ENCODE data around the gene TTLL11. TPM values are rescaled to one million over a fixed set of nuclear protein-coding genes. Genes with fewer than 3 reads are reported as not detected.

Gene TTLL11
- total and polyA plus RNA-seq, 2 experiments from 2014 or later: 0.57 to 1.4 TPM

DNA sequence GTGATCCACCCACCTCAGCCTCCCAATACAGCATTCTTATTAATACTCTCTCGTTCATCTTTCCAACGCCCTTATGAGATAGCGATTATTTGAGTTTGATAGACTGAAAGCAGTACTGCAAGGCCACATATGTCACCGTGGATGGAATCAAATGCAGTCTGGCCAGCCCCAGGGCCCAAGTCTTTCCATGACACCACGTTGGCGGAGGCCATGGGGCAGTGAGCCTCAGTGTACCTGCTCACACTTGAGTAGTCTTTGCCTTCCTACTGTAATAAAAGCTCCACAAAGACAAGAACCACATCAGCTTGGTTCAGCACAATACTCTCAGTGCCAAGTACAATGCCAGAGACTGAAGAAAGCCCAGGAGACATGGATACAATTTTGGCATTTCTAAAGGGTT, 88.5 kb downstream of the TTLL11 start:
- H3K36me3 Mint-ChIP-seq (ENCODE audit: low read depth): no peaks in the 10 kb centered on the region
- Histone ChIP-seq H3K4me2 (no peak overlapping the region), H3K9me2 (ENCODE audit: insufficient read depth) (no peaks in the 10 kb centered on the region), H2AFZ (no peak overlapping the region), H3F3A (replicated peaks; ENCODE audit: low read depth) (0 out of 2 replicates have a peak, but pooled peaks cover 3% of the 10 kb centered on the region), H3K27ac (ENCODE audit: low read depth) (no peak overlapping the region), H3K27me3 (ENCODE audit: insufficient read depth) (no peaks in the 10 kb centered on the region), H4K20me1 (replicated peaks; ENCODE audit: insufficient read depth) (no peaks in the 10 kb centered on the region), H3K79me2 (replicated peaks; ENCODE audit: insufficient read depth) (no peaks in the 10 kb centered on the region), H3K4me3 (no peak overlapping the region), H3K4me1 (ENCODE audit: insufficient read depth) (peaks cover 11% of the 10 kb centered on the region), H3K36me3 (ENCODE audit: insufficient read depth) (no peaks in the 10 kb centered on the region)
- H3K4me3 Mint-ChIP-seq: no peak overlapping the region
- H3K4me1 Mint-ChIP-seq: peaks cover 12% of the 10 kb centered on the region
- ATAC-seq: no peak
- H3K27me3 Mint-ChIP-seq (ENCODE audit: insufficient read depth, low read depth, poor library complexity): peaks cover 11% of the 10 kb centered on the region
- H3K27ac Mint-ChIP-seq: no peak overlapping the region
- DNase-seq (ENCODE audit: low spot score): no peak
- TF ChIP-seq NANOG (IDR thresholded peaks at IDR 0.05; ENCODE audit: borderline replicate concordance): no peak
- TF ChIP-seq, protein P1, sequence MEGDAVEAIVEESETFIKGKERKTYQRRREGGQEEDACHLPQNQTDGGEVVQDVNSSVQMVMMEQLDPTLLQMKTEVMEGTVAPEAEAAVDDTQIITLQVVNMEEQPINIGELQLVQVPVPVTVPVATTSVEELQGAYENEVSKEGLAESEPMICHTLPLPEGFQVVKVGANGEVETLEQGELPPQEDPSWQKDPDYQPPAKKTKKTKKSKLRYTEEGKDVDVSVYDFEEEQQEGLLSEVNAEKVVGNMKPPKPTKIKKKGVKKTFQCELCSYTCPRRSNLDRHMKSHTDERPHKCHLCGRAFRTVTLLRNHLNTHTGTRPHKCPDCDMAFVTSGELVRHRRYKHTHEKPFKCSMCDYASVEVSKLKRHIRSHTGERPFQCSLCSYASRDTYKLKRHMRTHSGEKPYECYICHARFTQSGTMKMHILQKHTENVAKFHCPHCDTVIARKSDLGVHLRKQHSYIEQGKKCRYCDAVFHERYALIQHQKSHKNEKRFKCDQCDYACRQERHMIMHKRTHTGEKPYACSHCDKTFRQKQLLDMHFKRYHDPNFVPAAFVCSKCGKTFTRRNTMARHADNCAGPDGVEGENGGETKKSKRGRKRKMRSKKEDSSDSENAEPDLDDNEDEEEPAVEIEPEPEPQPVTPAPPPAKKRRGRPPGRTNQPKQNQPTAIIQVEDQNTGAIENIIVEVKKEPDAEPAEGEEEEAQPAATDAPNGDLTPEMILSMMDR (conservative IDR thresholded peaks at IDR 0.05; ENCODE audit: low read depth in 2 of 2): no peak
- no peak for TF ChIP-seq ZNF331 (CRISPR knock-in tag; IDR thresholded peaks at IDR 0.05; ENCODE audit: low read depth)
- TF ChIP-seq REST (IDR thresholded peaks at IDR 0.05; ENCODE audit: unreplicated experiment): no peak
- no peak for TF ChIP-seq EZH2 (IDR thresholded peaks at IDR 0.05; ENCODE audit: low read depth, unreplicated experiment)
- no peaks in the 10 kb centered on the region; the same call in 2 of the 3 replicates for H3K9me3 Mint-ChIP-seq

DNA sequence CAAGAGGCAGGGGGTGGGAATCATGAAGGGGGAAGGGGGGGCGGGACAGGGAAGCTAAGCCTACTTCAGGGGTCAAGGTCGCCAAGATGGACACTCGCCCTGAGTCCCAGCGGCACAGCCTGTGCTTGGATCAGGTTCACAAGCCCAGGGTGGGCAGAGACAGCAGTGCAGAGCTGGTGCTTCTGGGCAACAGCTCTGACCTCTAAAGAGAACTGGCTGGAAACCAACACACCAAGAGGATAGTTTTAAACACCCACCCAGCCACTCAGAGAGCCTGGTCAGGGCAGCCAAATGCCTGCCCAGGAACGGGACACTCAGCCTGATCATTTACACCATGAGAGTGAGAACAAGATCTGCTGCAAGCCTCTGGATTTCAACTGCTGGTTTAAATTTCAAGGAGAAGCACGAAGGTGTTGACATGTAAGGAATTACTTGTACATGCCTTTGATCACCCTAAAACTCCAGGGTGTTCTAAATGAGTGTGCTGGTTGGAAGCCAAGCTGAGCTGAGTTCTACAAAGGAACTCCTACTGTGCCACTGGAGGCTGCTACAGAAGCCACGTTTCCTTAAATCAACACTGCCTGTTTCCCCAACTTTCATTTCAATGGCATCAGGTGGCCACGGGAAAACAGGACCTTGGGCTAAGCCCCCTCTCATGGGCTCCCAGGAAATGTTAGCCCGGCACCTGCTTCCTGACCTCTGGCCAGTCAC, 91.5 kb downstream of the TTLL11 start:
- Histone ChIP-seq H2AFZ (no peak overlapping the region), H3K27ac (ENCODE audit: low read depth) (0 out of 2 replicates have a peak overlapping the region, but pooled peaks have one; percentile 57), H3K4me2 (peak overlapping the region; percentile 51; the same call in 1 of the 2 replicates), H3K4me1 (ENCODE audit: insufficient read depth) (peaks cover 11% of the 10 kb centered on the region), H4K20me1 (replicated peaks; ENCODE audit: insufficient read depth) (no peaks in the 10 kb centered on the region), H3K9me2 (ENCODE audit: insufficient read depth) (no peaks in the 10 kb centered on the region), H3K27me3 (ENCODE audit: insufficient read depth) (no peaks in the 10 kb centered on the region), H3K4me3 (no peak overlapping the region), H3K79me2 (replicated peaks; ENCODE audit: insufficient read depth) (no peaks in the 10 kb centered on the region), H3K36me3 (ENCODE audit: insufficient read depth) (no peaks in the 10 kb centered on the region), H3F3A (replicated peaks; ENCODE audit: low read depth) (0 out of 2 replicates have a peak, but pooled peaks cover 3% of the 10 kb centered on the region)
- peaks cover 18% of the 10 kb centered on the region for H3K27me3 Mint-ChIP-seq (ENCODE audit: insufficient read depth, low read depth, poor library complexity)
- H3K27ac Mint-ChIP-seq: no peak overlapping the region
- ATAC-seq (peak; percentile 79), DNase-seq (ENCODE audit: low spot score) (peak; percentile 19)
- H3K4me1 Mint-ChIP-seq: peaks cover 12% of the 10 kb centered on the region
- H3K36me3 Mint-ChIP-seq (ENCODE audit: low read depth): no peaks in the 10 kb centered on the region
- H3K4me3 Mint-ChIP-seq: no peak overlapping the region
- no peaks in the 10 kb centered on the region; the same call in 2 of the 3 replicates for H3K9me3 Mint-ChIP-seq
- no peak for TF ChIP-seq ZNF331 (CRISPR knock-in tag; IDR thresholded peaks at IDR 0.05; ENCODE audit: low read depth)
- TF ChIP-seq, protein P1 (conservative IDR thresholded peaks at IDR 0.05; ENCODE audit: low read depth in 2 of 2): no peak
- no peak for TF ChIP-seq EZH2 (IDR thresholded peaks at IDR 0.05; ENCODE audit: low read depth, unreplicated experiment)
- no peak for TF ChIP-seq REST (IDR thresholded peaks at IDR 0.05; ENCODE audit: unreplicated experiment)
- no peak for TF ChIP-seq JUNB (IDR thresholded peaks at IDR 0.05; ENCODE audit: unreplicated experiment)
- no peak for TF ChIP-seq ZNF114 (CRISPR knock-in tag; IDR thresholded peaks at IDR 0.05)
- no peak for TF ChIP-seq NANOG (IDR thresholded peaks at IDR 0.05; ENCODE audit: borderline replicate concordance)
- TF ChIP-seq, protein P2, sequence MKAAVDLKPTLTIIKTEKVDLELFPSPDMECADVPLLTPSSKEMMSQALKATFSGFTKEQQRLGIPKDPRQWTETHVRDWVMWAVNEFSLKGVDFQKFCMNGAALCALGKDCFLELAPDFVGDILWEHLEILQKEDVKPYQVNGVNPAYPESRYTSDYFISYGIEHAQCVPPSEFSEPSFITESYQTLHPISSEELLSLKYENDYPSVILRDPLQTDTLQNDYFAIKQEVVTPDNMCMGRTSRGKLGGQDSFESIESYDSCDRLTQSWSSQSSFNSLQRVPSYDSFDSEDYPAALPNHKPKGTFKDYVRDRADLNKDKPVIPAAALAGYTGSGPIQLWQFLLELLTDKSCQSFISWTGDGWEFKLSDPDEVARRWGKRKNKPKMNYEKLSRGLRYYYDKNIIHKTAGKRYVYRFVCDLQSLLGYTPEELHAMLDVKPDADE (IDR thresholded peaks at IDR 0.05): no peak
- no peak for TF ChIP-seq STAT1 (IDR thresholded peaks at IDR 0.05; ENCODE audit: unreplicated experiment)
